GM12801 (cell line): ENCODE data around the gene RAB27B.

ENCODE experiments used
- TF ChIP-seq, protein P1 (sequence below): IDR thresholded peaks from one replicate; pipeline ENCODE4 v1.5.1; 2011; ENCODE audit warnings: control low read depth; ENCODE audit not compliant: insufficient read length; ENCODE audit errors: extremely low read depth

The RAB27B gene

DNA sequence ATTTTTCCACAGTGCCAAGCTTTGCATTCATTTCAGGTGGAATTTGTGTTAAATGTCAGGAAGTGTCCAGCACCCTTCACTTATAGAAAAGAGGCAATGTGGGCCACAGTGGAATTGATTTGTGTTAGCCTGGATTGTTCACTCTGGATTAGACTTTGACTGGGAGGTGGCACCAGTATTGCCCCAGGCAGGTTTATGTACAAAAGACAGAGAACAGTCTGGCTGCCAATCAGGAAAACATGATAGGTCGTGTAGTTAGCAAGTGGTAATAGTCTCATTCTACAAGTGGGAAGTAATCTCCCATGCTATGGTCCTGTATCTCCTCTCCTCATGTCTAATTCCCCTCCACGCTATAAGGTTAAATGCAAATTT is 45.6 kb downstream of the RAB27B start:
- TF ChIP-seq, protein P1, sequence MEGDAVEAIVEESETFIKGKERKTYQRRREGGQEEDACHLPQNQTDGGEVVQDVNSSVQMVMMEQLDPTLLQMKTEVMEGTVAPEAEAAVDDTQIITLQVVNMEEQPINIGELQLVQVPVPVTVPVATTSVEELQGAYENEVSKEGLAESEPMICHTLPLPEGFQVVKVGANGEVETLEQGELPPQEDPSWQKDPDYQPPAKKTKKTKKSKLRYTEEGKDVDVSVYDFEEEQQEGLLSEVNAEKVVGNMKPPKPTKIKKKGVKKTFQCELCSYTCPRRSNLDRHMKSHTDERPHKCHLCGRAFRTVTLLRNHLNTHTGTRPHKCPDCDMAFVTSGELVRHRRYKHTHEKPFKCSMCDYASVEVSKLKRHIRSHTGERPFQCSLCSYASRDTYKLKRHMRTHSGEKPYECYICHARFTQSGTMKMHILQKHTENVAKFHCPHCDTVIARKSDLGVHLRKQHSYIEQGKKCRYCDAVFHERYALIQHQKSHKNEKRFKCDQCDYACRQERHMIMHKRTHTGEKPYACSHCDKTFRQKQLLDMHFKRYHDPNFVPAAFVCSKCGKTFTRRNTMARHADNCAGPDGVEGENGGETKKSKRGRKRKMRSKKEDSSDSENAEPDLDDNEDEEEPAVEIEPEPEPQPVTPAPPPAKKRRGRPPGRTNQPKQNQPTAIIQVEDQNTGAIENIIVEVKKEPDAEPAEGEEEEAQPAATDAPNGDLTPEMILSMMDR = no peak

DNA sequence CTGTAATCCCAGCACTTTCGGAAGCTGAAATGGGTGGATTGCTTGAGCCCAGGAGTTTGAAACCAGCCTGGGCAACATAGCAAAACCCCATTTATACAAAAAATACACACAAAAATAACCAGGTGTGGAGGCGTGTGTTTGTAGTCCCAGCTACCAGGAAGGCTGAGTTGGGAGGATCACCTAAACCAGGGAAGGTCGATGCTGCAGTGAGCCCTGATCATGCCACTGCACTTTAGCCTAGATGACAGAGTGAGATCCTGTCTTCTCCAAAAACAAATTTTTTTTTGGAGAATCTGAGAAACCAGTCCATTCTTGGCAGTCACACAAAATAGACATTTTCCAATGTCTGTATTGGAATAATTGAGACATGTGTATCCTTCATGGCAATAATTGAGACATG is 46.8 kb downstream of the RAB27B start:
- TF ChIP-seq, protein P1 = no peak

DNA sequence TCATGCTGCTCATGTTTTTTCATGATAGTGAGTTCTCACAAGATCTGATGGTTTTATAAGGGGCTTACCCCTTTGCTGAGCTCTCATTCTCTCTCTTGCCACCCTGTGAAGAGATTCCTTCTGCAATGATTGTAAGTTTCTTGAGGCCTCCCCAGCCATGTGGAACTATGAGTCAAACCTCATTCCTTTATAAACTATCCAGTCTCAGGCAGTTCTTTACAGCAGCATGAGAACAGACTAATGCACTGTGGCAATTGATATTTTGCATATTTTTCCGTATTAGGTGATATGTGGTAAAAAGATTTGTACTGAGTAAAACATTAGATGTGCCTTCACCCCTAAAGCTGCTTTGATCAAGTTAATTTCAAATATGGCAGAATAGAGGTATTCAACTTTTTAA is 48.8 kb downstream of the RAB27B start:
- TF ChIP-seq, protein P1 = no peak

DNA sequence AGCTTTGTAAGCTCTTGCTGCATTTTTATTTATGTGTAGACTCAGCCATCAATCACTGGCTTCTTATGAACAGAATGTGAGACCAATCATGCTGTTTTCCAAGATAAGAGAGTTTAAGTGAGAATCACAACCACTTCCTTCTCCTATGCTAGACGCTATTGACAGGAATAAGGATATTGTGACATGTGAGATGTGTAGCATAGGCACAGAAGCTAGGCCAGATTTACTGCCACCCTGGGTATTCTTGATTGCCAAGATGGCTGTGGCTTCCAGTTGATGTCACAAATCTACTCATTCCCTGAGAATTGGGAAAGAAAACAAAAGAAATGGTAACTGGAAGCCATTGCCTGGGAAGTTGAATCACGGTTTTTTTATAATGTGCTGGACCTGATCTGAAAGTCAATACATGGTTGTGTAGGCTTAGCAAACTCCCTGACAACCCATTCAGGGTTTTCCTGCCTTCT is 49.9 kb downstream of the RAB27B start:
- TF ChIP-seq, protein P1 = no peak

DNA sequence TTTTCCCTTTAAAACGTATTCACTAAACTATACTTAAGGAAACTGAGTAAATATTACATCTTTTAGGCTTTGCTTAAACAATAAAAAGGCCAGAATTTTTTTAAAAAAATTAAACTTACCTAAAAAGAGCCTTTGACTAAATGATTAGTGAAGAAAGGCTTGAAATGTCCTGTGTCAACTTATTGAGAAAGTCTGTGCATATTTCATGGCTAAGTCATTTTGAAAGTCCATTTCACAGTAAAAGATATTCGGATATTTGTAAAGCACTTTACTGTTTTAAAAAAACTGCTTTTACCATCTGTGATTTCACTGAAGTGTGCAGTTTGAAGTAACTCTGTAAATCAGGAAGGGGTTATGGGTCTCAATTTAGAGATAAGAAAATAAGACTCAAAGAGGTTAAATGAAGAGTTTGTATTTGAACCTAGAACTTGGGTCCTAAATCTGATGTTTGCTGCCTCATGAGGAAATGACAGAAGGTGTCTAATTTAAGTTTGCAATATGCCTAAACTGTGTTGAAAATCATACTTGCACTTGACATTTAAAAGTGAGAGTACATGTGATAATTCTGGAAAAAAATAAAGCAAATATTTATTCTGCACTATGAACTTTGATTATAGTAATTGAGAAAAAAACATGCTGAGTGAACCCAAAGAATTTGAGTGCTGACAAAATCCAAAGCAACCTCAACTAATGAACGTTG is 50.5 kb downstream of the RAB27B start:
- TF ChIP-seq, protein P1 = no peak

DNA sequence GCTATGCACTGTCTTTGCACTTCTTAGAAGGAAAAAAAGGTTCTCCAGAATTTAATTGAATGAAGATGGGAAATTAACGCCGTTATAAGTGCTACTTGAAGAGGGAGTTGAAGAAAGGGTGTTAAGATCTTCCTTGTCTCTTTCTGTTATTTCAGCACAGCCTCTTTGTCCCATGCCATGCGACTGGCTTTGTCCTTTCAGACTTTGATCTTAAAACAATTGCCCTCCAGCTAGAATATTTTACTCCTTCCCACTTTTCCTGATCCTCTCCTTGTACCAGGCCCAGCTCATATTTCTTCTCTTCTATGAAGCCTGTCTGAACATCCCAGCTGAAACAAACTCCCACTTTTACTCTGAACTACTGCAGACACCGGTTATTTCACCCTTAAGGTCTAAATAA is 51.4 kb downstream of the RAB27B start:
- TF ChIP-seq, protein P1 = no peak

DNA sequence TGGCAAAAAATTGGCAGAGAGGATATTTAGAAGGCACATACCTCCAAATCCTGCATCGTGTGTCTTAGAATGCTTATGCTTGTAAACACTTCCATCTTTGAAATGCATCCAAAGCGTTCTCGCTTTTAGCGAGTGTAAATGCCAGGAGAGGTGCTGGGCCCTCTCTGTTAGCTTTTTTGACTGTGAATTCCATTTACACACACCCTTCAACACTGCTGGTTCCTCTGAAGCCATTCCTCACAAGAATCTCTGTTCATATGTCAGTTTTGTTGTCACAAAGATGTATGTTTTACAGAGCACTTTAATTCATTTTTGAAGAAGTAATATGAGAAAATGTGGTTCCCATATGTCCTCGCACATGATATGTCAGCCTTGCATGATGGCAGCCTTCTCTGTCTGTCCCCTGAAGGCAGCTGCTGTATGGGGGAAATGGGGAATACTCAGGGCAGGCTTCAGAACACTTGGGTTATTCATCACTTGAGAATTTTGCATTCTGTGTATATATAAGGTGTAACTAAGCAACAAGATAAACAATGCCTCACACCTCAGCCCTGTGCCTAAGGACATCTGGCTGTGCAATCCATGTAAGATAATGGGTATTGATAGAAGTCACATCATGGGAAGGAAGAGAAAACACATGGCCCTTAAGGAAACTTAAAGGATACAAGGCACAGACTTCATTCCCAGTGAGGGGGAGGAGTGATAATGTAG is 52.3 kb downstream of the RAB27B start:
- TF ChIP-seq, protein P1 = no peak
